ENCODE data around the gene HOXC9. TPM values are rescaled to one million over a fixed set of nuclear protein-coding genes. Genes with fewer than 3 reads are reported as not detected.

Gene HOXC9
- total RNA-seq, 1 experiment from 2014 or later = 11.3 TPM

DNA sequence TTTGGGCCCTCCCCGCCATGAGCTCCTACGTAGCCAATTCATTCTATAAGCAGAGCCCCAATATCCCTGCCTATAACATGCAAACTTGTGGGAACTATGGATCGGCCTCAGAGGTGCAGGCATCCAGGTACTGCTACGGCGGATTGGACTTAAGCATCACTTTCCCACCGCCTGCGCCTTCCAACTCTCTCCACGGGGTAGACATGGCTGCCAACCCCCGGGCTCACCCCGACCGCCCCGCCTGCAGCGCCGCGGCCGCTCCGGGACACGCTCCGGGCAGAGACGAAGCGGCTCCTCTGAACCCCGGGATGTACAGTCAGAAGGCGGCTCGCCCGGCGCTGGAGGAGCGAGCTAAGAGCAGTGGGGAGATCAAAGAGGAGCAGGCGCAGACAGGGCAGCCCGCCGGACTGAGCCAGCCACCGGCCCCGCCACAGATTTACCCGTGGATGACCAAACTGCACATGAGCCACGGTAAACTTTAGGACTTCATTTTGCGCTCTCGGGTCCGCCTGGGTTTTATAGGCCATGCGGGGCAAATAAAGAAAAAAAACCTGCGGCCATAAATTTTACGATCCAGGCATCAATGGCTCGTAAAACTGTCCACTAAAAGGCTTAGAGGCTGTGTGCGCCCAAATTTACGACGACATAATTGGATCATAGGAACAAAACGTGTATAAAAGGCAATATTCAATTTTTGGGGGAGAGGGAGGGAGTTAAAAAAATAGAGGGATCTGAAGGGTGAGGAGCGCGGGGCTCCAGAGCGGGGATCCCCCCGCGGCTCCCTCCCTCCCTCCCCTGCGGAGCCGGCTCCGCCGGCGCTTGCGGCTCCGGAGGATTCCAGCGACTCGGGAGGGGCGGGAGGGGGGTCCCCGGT lies 33.4 kb downstream of the HOXC9 start:
- Histone ChIP-seq H3K4me2 (ENCODE audit: low read length) (peak overlapping the region; percentile 100), H3K27me3 (ENCODE audit: insufficient read depth, low read length) (no peaks in the 10 kb centered on the region), H3K9me3 (ENCODE audit: control insufficient read depth in 1 of 2, insufficient read depth in 1 of 2, low read depth in 1 of 2, low read length in 2 of 2) (no peaks in the 10 kb centered on the region), H3K4me1 (ENCODE audit: control insufficient read depth in 1 of 2, insufficient read depth in 2 of 2, low read length in 2 of 2) (peaks cover 7 to 29% of the 10 kb centered on the region in 2 experiments), H4K20me1 (ENCODE audit: insufficient read depth) (no peaks in the 10 kb centered on the region), H2AFZ (ENCODE audit: low read depth, low read length, poor library complexity, severe bottlenecking) (peak overlapping the region; percentile 89), H3K79me2 (ENCODE audit: insufficient read depth, low read length) (no peaks in the 10 kb centered on the region), H3K9ac (ENCODE audit: low read length) (peak overlapping the region; percentile 69), H3K9me2 (ENCODE audit: insufficient read depth) (no peaks in the 10 kb centered on the region), H3K27ac (ENCODE audit: low read depth, low read length) (peak overlapping the region; percentile 35), H3K36me3 (ENCODE audit: control insufficient read depth in 1 of 2, insufficient read depth in 2 of 2, low read length in 2 of 2) (no peaks in the 10 kb centered on the region), H3K4me3 (replicated peaks in 1 of 2; ENCODE audit: low read depth in 1 of 2, low read length in 2 of 2) (peak overlapping the region; percentile 55 to 77)
- no peak for TF ChIP-seq SP1 (IDR thresholded peaks at IDR 0.05; ENCODE audit: low read depth)
- no peak for TF ChIP-seq SIN3A (IDR thresholded peaks at IDR 0.05; ENCODE audit: low read depth)
- TF ChIP-seq YY1 (IDR thresholded peaks at IDR 0.05; ENCODE audit: extremely low read depth, insufficient replicate concordance, low read depth, low read length) = peak; percentile 38
- peak; percentile 96 for TF ChIP-seq TCF7L2 (IDR thresholded peaks at IDR 0.05; ENCODE audit: borderline replicate concordance, extremely low read depth, insufficient read depth, insufficient read length)
- 0 out of 2 replicates have a peak, but pooled peaks have one; percentile 16 for TF ChIP-seq POLR2AphosphoS5 (IDR thresholded peaks at IDR 0.05; ENCODE audit: low read depth, low read length)
- no peak for TF ChIP-seq ZNF274 (IDR thresholded peaks at IDR 0.05; ENCODE audit: low read depth, low read length)
- TF ChIP-seq POLR2A (IDR thresholded peaks at IDR 0.05; ENCODE audit: borderline replicate concordance, extremely low read depth, insufficient read depth, insufficient read length) = no peak
- peak; percentile 74 for ATAC-seq
- RAD21 ChIA-PET (ENCODE audit: low non-redundant PET in 1 of 2, low total read pairs in 2 of 2, uncharacterized antibody in 2 of 2, unreplicated experiment in 2 of 2) = interaction anchor here (0.9 to 3.0 kb wide), 8 partner anchors 27 to 174 kb away, joined by 4 to 12 read pairs (median 9); no protein-coding TSS in a partner anchor
- CTCF ChIA-PET = interaction anchor here (0.9 to 3.5 kb wide), 19 partner anchors 11 to 180 kb away, joined by 3 to 43 read pairs (median 6); partner anchors contain the start of genes HOXC10, HOXC8 and HOXC9
- POLR2A ChIA-PET = no interaction called here
- DNase-seq (ENCODE audit: low read depth, low spot score) = no peak
- BruUV-seq (replicated peaks) = no TSS peak
- intact Hi-C loops (cut with micrococcal nuclease) = loop anchor here (5.0 kb wide), 1 partner anchor 104 kb away; no protein-coding TSS in a partner anchor

All from HCT116 (cell line).